Metanephros (tissue), 2 donors: ENCODE results near the gene DUSP6. TPM values are rescaled to one million over a fixed set of nuclear protein-coding genes. Genes with fewer than 3 reads are reported as not detected.

Experiments
- small RNA-seq: library from RNA; depleted of rRNA; stranded (forward); fragments of <200 nt; gene quantifications from one replicate; pipeline ENCODE3, GENCODE V24; 2014; ENCODE audit warnings: low replicate concordance
- total RNA-seq: library from RNA; depleted of rRNA; stranded (reverse); fragments of >200 nt; gene quantifications from one replicate; pipeline ENCODE4 v1.2.3, GENCODE V29; 2014

Gene DUSP6
- 106 TPM for total RNA-seq

GRCh38 chr12:89352492-89353187 is at the start of gene DUSP6:
Gene DUSP6 (minus strand): TSS chr12:89352501. CDS start chr12:89352039, 462 bp downstream.

Small RNA genes lying within 50 kb of the gene (small RNA-seq; reads per million reads assigned to genes)
- not detected for gene MRPS6P4

Other genes starting within 250 kb of the DUSP6 start
- gene GALNT4, start 172.3 kb upstream of the DUSP6 start, total RNA-seq, result 12.3 TPM
- 23.9 TPM for gene POC1B, start 173.5 kb upstream of the DUSP6 start, total RNA-seq